ENCODE measurements around the gene EBPL.

EBPL gene

DNA sequence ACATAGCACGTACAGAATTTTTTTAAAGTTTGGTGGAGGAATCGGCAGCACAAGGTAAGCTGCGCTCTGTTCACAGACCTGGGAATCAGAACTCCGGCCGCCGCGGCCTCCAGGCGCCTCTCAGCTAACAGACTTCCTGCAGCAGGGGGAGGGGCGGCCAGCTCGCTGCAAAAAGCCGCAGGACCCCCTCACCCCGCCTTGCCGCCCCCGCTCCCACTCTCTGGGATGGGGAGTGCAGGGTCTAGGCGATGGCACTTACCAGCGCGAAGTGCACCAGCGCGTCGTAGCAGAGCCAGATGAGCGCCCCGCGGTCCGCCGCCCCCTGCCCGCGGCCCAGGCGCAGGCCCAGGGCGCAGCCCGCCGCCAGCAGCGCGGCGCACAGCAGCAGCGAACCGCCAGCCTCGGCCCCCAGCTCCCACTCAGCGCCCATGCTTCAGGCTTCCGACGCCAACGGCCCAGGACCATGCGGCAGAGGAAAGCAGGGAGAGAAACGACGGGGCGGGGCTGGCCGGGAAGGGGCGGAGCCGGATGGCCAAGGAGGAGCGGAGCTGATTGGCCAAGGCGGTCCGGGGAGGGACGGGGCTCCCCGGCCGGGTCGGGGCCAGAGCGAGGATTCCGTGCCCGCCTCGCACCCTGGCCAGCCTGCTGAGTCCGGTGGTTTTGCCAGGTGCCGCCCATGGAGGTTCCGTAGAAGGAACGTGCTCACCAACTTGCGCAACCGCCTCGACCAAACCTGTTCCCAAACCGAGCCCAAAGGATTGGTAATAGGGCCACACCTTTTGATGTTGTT is at the start of gene EBPL:
TSS of gene EBPL (minus strand) at position 492 of the 790 bp plus-strand sequence. CDS start at position 430, 62 bp downstream.
- TF ChIP-seq POLR2A (IDR thresholded peaks at IDR 0.05; ENCODE audit: extremely low read depth, insufficient read length) = peak; percentile 94
- peak; percentile 99 for TF ChIP-seq MYC (IDR thresholded peaks at IDR 0.05; ENCODE audit: low read depth, low read length)
- TF ChIP-seq, protein P1, sequence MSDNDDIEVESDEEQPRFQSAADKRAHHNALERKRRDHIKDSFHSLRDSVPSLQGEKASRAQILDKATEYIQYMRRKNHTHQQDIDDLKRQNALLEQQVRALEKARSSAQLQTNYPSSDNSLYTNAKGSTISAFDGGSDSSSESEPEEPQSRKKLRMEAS (IDR thresholded peaks at IDR 0.05; ENCODE audit: low read depth, low read length) = peak; percentile 92
- TF ChIP-seq, protein P2, sequence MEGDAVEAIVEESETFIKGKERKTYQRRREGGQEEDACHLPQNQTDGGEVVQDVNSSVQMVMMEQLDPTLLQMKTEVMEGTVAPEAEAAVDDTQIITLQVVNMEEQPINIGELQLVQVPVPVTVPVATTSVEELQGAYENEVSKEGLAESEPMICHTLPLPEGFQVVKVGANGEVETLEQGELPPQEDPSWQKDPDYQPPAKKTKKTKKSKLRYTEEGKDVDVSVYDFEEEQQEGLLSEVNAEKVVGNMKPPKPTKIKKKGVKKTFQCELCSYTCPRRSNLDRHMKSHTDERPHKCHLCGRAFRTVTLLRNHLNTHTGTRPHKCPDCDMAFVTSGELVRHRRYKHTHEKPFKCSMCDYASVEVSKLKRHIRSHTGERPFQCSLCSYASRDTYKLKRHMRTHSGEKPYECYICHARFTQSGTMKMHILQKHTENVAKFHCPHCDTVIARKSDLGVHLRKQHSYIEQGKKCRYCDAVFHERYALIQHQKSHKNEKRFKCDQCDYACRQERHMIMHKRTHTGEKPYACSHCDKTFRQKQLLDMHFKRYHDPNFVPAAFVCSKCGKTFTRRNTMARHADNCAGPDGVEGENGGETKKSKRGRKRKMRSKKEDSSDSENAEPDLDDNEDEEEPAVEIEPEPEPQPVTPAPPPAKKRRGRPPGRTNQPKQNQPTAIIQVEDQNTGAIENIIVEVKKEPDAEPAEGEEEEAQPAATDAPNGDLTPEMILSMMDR (IDR thresholded peaks at IDR 0.05; ENCODE audit: low read depth, low read length) = no peak
- peak within 1 kb of the TSS; percentile 93 for H3K4me3 ChIP-seq (ENCODE audit: low read depth, low read length)
- peak; percentile 98 for DNase-seq (ENCODE audit: low read depth)

DNA sequence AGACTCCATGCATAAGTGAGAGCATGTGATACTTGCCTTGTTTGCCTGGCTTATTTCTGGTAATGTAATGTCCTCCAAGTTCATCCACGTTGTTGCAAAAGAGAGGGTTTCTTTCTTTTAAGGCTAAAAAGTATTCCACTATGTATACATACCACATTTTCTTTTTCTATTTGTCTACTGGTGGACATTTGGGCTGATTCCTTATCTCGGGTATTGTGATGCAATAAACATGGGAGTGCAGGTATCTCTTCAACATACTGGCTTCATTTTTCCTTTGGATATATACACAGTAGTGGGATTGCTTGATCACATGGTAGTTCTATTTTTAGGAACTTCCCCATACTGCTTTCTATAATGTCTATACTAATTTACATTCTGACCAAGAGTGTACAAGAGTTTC is 49.6 kb upstream of the EBPL start:
- DNase-seq (ENCODE audit: low read depth) = peak; percentile 15

DNA sequence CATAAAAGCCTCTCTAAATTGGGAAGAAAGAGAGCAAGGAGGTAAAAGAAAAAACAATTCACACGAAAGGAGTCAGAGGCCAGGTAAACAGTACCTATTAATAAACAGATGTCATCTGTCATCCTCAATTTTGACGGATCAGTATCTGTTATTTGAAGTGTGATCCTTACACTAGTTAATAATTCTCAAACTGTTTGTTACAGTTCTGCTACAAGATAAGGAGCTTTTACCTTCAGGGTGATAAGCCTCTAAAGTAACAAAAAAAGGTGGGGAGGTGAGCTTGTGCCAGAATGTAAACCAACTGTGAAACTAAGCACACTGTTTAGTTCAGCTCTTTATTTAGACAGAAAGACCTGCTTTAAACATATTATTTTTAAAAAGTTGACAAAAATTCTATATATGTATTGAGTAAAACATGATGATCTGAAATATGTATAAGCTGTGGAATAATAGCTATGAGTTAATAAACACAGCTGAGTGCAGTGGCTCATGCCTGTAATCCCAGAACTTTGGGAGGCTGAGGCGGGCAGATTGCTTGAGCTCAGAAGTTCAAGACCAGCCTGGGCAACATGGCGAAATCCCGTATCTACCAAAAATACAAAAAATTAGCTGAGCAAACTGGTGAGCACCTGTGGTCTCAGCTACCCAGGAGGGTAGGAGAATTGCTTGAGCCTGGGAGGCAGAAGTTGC is 48.4 kb upstream of the EBPL start:
- TF ChIP-seq, protein P2 (IDR thresholded peaks at IDR 0.05; ENCODE audit: low read depth, low read length) = no peak
- TF ChIP-seq MYC (IDR thresholded peaks at IDR 0.05; ENCODE audit: low read depth, low read length) (no peak), POLR2A (IDR thresholded peaks at IDR 0.05; ENCODE audit: extremely low read depth, insufficient read length) (no peak)
- TF ChIP-seq, protein P1 (IDR thresholded peaks at IDR 0.05; ENCODE audit: low read depth, low read length) = no peak
- DNase-seq (ENCODE audit: low read depth) = no peak
- H3K4me3 ChIP-seq (ENCODE audit: low read depth, low read length) = no peak overlapping the region

More for the DNA sequence above, 49.6 kb upstream of the EBPL start:
- TF ChIP-seq, protein P1 (IDR thresholded peaks at IDR 0.05; ENCODE audit: low read depth, low read length) = no peak
- TF ChIP-seq, protein P2 (IDR thresholded peaks at IDR 0.05; ENCODE audit: low read depth, low read length) = no peak
- TF ChIP-seq POLR2A (IDR thresholded peaks at IDR 0.05; ENCODE audit: extremely low read depth, insufficient read length) (no peak), MYC (IDR thresholded peaks at IDR 0.05; ENCODE audit: low read depth, low read length) (no peak)
- no peak overlapping the region for H3K4me3 ChIP-seq (ENCODE audit: low read depth, low read length)

DNA sequence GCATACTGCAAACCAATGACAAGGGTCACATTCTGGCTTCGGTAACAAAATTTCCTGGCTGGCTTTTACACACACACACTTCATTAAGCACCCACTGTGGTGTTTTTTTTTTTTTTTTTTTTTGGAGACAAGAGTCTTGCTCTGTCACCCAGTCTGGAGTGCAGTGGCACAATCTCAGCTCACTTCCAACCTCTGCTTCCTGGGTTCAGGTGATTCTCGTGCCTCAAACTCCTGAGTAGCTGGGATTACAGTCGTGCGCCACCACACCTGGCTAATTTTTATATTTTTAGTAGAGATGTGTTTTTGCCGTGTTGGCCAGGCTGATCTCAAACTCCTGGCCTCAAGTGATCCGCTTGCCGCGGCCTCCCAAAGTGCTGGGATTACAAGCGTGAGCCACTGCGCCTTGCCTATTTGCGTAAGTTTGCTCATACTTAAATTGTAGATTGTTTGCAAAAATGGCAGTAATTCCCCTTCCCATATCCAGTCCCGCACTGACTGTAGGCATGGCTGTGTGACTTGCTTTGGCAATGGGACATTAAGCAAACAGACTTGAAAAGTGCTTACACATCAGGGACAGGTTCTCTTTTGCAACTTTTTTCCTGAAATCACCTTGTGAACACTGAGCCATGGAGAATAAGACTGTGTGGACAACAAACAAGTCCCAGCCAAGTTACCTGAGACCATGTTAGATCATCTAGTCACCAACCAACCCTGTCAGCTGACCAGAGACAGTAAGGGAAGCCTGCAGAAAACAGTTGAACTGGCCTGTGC is 42.1 kb upstream of the EBPL start:
- TF ChIP-seq POLR2A (IDR thresholded peaks at IDR 0.05; ENCODE audit: extremely low read depth, insufficient read length) = no peak
- TF ChIP-seq, protein P2 (IDR thresholded peaks at IDR 0.05; ENCODE audit: low read depth, low read length) = no peak
- no peak for TF ChIP-seq MYC (IDR thresholded peaks at IDR 0.05; ENCODE audit: low read depth, low read length)
- TF ChIP-seq, protein P1 (IDR thresholded peaks at IDR 0.05; ENCODE audit: low read depth, low read length) = no peak
- no peak overlapping the region for H3K4me3 ChIP-seq (ENCODE audit: low read depth, low read length)
- peak; percentile 4 for DNase-seq (ENCODE audit: low read depth)

DNA sequence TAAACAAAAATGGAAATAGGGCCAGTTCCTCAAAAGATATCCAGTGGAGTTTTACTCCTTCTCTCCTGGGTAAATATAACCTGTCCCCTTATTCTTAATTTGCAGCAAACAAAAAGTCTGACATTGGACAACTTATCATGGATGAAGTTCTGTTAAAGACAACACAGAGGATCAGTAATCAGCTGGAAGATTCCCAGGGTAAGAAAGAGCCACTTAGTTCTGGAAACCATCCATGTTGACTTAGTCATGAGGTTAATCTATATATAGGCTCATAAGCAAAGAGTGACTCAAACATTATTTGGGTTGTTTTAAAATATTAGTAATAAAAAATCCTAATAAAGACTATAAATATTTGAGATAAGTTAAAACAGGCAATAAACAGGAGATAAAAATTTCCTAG is 40.5 kb upstream of the EBPL start:
- DNase-seq (ENCODE audit: low read depth) = no peak
- TF ChIP-seq, protein P1 (IDR thresholded peaks at IDR 0.05; ENCODE audit: low read depth, low read length) = no peak
- TF ChIP-seq POLR2A (IDR thresholded peaks at IDR 0.05; ENCODE audit: extremely low read depth, insufficient read length) (no peak), MYC (IDR thresholded peaks at IDR 0.05; ENCODE audit: low read depth, low read length) (no peak)
- TF ChIP-seq, protein P2 (IDR thresholded peaks at IDR 0.05; ENCODE audit: low read depth, low read length) = no peak
- H3K4me3 ChIP-seq (ENCODE audit: low read depth, low read length) = no peak overlapping the region
